8988T (cell line): ENCODE results near the gene ITPR1.

Experiments used
- DNase-seq: peaks from one replicate; pipeline ENCODE4 v3.0.0; 2011

Gene ITPR1

DNA sequence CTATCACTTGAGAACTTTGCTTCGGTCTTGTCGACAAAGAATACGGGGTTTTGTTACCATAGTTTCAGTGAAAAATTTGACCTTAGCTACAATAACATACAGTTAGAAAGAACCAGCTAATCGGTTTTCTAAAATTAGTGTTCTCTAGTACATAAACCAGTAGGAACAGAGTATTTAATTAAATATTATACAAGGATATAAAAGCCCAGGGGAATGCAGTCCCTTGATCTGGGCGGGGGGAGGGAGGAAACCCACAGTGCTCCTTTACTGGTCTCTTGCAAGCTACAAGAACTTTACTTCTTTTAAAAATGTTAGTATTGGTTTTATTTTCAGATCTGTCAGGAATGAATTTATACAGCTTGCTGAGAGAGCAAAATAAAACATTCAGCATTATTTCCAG is 41.8 kb downstream of the ITPR1 start:
- DNase-seq, result no peak

- DNase-seq, result no peak
Measured at GRCh38 chr3:4536260-4536659, 43.1 kb downstream of the ITPR1 start.

DNA sequence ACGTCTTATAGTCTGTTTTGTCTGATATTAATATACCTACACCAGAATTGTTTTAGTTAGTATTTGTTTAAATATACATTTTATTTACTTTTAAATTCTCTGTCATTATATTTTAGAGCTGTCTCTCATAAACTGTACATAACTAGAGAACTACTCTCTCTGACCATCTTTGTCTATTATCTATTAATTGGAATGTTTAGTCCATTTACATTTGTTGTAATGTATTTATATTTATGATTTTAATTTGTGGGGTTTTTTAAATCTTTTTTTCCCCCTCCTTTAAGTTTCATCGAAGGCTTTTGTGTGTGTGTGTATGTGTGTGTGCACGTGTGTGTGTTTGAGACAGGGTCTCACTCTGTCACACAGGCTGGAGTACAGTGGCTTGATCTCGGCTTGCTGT is 47.1 kb downstream of the ITPR1 start:
- DNase-seq, result no peak

DNA sequence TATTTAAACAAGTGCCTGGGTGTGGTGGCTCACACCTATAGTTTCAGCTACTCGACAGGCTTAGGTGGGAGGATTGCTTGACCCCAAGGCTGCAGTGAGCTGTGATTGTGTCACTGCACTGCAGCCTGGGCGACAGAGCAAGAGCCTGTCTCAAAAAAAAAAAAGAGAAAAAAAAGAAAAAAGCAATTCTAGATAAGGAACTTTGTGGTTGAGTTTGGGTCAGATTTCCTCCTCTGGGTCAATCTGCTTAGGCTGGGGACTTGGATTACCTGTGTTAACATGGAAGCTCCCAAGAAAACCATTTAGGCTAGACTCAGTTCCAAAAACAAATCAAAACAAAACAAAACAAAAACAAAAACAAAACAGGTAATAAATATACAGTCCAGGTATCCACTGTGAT is 50.0 kb downstream of the ITPR1 start:
- no peak for DNase-seq

DNA sequence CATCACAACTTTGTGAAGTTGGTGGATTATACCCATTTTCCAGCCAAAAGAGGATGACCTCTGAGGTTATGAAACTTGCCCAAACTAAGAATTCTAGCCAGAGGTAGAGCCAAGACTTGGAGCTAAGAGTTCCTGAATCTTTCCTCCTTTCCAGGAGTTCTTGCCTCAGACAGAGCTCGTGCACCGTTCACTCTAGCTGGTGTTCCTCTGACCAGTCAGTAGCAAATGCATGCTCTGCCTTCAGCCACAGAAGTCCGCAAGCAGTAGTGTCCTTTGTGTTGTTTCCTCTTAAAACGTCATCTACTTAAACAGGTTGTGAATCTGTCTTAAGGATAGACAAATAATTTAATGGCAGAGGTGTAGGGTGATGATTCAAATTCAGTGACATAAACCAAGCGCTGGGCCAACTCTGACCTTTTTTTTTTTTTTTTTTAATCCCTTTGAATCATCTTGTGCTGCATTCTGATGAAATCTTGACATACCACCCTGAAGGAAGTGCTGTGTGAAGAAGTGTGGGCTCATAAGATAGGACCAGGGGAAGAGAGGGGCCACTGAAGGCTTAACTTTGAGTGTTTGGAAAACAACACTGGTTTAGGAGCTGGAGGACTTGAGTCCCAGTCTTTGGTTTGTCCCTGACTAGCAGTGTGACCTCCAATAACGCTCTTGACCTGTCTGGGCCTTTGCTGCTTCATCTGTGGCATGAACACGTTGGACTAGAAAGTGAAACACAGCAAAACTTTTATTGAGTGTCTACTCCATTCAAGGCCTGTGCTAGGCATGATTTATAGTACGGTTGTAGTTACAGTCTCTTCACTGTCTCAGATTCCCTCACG is 53.4 kb downstream of the ITPR1 start:
- no peak for DNase-seq

DNA sequence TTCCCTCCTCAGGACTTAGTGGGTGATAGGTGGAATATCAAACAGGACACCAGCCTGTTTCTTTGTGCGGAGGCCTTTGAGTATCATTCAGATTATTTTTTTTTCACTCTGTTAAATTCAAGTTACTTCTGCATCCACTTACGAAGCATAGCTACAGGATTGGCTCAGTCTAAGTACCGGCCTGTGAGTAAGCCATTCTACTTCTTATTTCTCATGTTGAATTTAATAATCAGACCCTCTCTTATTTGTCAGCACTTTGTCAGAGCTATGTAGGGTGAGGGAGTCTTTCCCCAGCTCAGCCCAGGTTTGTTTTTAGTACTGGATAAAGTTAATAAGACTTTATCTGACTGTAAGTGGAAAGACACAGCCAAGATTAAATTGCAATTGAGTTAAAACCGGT is 54.7 kb downstream of the ITPR1 start:
- no peak for DNase-seq

- DNase-seq, result no peak
Measured at GRCh38 chr3:4548356-4548755, 55.2 kb downstream of the ITPR1 start.

DNA sequence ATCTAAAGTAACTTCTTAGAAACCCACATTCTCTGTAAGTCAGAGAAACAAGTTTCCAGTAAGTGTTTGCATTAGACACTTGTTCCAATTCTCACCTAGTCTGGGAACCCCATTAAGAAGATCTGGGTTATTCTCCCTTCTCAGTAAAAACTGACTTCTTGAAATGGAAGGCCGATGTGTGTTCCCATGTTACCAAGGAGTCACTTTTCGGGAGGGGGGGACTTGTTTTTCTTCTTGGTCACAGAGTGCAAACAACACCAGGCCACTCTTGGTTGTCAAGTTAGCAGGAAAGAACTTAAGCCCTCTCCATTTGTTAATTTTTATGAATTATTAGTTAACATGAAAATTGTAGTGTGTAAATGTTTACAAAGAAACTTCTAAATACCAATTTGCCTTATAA is 55.6 kb downstream of the ITPR1 start:
- no peak for DNase-seq

GRCh38 chr3:4549896-4550295 is 56.7 kb downstream of the ITPR1 start:
- DNase-seq, result no peak

- no peak for DNase-seq
Measured at GRCh38 chr3:4551051-4551711, 58.0 kb downstream of the ITPR1 start.

GRCh38 chr3:4551794-4552442 is 58.8 kb downstream of the ITPR1 start:
- no peak for DNase-seq

- no peak for DNase-seq
Measured at GRCh38 chr3:4552811-4553210, 59.7 kb downstream of the ITPR1 start.

DNA sequence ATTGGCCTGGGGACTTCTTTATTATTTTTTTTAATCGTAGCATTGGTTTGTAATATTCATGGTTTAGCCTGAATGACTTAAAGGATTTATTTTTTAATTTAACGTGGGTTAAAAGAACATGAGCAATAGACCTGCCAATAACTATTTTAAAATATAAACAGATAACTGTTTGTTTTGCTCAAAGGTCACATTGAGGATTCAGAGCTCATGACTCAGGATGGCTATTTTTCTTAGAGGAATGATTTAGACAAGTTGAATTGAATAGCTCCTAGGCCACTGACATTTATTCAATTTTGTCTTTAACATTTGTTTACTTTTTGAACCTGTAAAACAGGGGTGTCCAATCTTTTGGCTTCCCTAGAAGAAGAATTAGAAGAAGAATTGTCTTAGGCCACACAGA is 68.5 kb downstream of the ITPR1 start:
- no peak for DNase-seq

- DNase-seq, result no peak
Measured at GRCh38 chr3:4562595-4562994, 69.4 kb downstream of the ITPR1 start.

GRCh38 chr3:4564270-4564669 is 71.1 kb downstream of the ITPR1 start:
- DNase-seq, result no peak

GRCh38 chr3:4564928-4565586 is 71.9 kb downstream of the ITPR1 start:
- DNase-seq, result no peak

GRCh38 chr3:4565809-4566501 is 72.8 kb downstream of the ITPR1 start:
- DNase-seq, result no peak

DNA sequence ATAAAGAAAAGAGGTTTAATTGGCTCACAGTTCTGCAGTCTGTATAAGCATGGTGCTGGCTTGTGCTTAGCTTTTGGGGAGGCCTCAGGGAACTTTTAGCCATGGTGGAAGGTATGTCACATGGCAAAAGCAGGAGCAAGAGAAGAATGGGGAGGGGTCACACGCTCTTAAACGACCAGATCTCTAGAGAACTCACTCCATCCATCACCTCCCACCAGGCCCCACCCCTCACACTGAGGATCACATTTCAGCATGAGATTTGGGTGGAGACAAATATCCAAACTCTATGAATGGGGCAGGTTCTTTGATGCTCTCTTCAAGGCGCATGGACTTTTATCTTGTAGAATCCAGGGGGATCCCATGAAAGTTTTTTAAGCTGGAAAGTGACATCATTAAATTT is 75.7 kb downstream of the ITPR1 start:
- no peak for DNase-seq

DNA sequence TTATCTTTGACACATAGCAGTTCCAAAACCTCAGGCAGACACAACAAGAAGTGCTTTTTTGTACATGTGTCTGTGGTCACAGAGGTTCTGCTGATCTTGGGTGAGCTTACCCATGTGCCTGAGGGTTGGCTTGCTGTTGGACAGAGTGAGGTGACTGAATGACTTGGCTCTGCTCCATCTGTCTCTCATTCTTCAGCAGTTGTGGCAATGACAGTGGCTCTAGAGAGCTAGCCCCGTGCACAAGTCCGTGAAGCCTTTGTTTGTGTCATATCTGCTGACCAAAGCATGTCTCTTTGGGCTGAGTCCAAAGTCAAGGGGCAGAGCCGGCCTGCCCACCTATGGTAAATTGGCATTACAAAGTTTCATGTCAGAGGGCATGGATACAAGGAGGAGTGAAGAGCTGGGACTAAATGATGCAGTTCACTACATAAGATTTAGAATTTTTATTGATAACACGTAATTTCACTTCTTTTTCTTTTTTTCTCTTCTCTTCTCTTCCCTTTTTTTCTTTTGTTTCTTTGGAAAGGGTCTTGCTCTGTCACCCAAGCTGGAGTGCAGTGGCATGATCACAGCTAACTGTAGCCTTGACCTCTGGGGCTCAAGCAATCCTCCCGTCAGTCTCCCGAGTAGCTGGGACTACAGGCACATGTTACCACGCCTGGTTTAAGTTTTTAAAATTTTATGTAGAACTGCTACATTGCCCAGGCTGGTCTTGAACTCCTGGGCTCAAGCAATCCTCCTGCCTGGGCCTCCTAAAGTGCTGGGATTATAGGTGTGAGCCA is 77.9 kb downstream of the ITPR1 start:
- no peak for DNase-seq

DNA sequence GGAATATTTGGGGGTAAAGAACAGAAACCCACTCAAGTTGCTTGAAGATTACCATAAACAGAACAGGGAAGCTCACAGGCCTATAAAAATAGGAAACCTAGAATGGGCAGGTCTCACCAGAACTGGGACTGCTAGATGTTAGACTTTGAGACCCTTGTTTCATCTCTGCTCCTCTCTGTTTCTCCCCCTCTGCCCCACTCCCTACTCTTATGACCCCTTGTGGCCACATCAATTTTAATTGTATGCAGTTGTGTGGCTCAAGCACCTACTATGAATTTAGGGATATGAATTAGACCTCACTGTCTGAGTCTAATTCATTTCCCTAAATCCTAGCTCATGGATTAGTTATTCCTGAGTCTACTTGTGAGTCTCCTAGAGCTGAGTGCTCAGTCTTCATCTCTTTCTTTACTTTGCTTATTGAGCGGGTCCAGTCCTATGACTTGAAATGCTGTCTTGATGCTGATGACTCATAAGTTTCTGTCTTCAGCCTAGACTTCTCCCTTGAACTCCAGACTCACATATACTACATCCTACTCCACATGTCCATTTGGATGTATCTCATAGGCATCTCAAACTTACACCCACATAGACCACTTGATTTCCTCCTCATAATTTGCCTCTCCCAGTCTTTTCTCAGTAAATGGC is 78.7 kb downstream of the ITPR1 start:
- no peak for DNase-seq

GRCh38 chr3:4573153-4573552 is 80.0 kb downstream of the ITPR1 start:
- DNase-seq, result no peak
